OCI-LY7 (cell line): ENCODE results near the gene ANKFN1.

Experiments
- CTCF ChIP-seq: fragments of 200-600 bp; sonication (generic); conservative IDR thresholded peaks from 2 replicates; pipeline ENCODE4 v1.5.1; 2014; ENCODE audit warnings: mild to moderate bottlenecking, antibody characterized with exemption, low read length, moderate library complexity, mixed read lengths
- EZH2phosphoT487 ChIP-seq: fragments of 200-600 bp; sonication (generic); IDR thresholded peaks from 2 replicates; pipeline ENCODE4 v1.6.1; 2018; ENCODE audit warnings: low read depth, borderline replicate concordance, mild to moderate bottlenecking, mixed run types, antibody characterized with exemption, low read length, moderate library complexity, mixed read lengths

GRCh38 chr17:56309897-56310296 is 156.6 kb downstream of the ANKFN1 start:
- TF ChIP-seq CTCF = no peak
- no peak for TF ChIP-seq EZH2phosphoT487
